LNCaP clone FGC (cell line): ENCODE data around the gene MAGI2.

ENCODE experiments used
- DNase-seq: peaks from one replicate; pipeline ENCODE4 v3.0.0-alpha.2; 2011; ENCODE audit warnings: low read depth
- H3K4me3 ChIP-seq: 2 replicates; pipeline ENCODE4 v1.5.1; 2011; ENCODE audit warnings: mild to moderate bottlenecking, low read depth, low read length, control low read depth
- TF ChIP-seq, protein P1 (sequence below): IDR thresholded peaks from 2 replicates; pipeline ENCODE4 v1.5.1; 2012; ENCODE audit warnings: mild to moderate bottlenecking; ENCODE audit not compliant: control insufficient read depth, insufficient read depth; ENCODE audit errors: extremely low read depth

Gene MAGI2

GRCh38 chr7:78159545-78159944 is 1293.9 kb downstream of the MAGI2 start:
- no peak overlapping the region for H3K4me3 ChIP-seq
- TF ChIP-seq, protein P1, sequence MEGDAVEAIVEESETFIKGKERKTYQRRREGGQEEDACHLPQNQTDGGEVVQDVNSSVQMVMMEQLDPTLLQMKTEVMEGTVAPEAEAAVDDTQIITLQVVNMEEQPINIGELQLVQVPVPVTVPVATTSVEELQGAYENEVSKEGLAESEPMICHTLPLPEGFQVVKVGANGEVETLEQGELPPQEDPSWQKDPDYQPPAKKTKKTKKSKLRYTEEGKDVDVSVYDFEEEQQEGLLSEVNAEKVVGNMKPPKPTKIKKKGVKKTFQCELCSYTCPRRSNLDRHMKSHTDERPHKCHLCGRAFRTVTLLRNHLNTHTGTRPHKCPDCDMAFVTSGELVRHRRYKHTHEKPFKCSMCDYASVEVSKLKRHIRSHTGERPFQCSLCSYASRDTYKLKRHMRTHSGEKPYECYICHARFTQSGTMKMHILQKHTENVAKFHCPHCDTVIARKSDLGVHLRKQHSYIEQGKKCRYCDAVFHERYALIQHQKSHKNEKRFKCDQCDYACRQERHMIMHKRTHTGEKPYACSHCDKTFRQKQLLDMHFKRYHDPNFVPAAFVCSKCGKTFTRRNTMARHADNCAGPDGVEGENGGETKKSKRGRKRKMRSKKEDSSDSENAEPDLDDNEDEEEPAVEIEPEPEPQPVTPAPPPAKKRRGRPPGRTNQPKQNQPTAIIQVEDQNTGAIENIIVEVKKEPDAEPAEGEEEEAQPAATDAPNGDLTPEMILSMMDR = no peak
- no peak for DNase-seq

DNA sequence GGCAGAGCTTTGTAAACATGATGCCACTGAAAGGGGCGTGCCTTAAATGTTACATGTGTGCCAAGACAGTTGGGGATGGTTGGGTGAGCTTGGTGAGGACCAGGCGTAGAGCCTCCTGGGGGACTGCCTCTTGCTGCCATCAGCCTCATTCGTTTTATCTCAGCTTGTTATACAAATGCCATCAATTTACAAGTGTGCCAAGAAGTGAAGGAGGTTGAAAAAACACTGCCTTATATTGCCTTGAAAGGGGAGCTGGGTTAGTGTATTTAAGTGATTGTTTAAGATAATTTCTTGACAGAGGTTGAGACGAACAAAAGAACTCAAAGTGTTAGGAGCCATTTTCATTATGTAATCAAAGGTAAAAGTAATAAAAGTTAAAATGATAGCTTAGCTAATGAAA is 1300.2 kb downstream of the MAGI2 start:
- DNase-seq = no peak
- TF ChIP-seq, protein P1 = no peak
- no peak overlapping the region for H3K4me3 ChIP-seq

DNA sequence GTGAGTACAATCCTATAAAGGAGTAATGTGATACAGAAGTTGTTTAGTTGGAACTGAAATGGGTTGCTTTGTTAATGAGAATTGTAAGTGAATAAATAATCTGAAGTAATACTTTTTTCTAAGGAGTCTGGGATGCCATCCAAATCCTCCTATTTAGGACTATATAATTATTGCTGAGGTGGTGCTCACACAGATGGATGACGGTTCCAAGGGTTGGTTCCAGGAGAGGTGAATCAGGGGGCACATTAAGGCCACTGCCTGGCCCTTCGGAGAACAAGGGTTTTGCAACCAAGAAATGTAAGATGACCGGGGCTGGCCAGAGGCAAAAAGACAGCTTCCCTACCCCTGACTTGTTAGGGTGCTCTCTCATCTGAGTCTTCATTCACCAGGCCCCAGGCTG is 1302.2 kb downstream of the MAGI2 start:
- TF ChIP-seq, protein P1 = no peak
- H3K4me3 ChIP-seq = no peak overlapping the region
- no peak for DNase-seq

DNA sequence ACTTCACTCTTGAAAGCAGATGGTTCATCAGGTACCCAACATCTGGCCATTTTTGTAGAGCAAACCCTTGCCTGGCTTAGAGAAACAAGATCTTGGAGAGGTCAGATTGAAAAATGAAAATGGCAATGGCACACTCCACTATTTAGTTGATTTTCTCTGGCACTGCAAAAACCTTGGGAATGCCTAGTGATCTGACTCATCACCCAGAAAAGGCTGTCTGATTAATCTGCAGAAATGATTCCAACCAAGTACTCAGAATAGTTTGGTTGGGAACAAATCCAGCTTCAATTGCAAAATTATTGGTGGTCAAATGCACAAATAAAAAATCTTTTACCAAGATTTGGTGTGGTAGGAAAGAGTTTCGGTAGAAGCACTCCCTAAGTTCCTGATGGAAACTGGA is 1303.7 kb downstream of the MAGI2 start:
- TF ChIP-seq, protein P1 = no peak
- no peak for DNase-seq
- no peak overlapping the region for H3K4me3 ChIP-seq

DNA sequence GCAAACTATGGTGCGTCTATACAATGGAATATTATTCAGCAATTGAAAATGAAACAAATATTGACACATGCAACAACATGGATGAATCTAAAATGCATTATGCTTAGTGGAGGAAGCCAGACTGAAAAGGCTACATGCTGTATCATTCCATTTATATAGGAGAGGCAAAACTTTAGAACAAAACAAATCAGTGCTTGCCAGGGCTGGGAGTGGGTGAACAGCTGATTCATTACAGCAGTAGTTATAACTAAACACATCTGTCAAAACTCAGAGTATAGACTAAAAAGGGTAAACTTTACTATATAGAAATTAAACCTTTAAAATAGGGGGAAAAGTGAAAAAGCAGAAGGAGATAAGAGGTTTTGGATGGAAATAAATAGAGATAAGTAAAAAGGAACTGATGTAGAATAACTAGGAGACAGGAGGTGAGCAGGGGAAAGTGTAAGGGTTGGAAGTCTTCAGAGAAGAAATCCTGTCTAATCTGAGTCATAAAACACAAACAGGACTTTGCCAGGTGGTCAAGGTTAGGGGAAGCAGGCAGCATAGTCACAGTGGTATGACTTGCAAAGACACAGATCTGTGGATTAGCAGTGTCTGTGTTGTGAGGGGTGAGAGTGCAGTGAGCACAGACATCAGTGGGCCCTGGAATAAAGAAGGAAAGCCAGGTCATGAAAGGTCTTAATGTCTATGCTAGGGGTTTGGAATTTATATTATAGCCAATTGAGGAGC is 1305.1 kb downstream of the MAGI2 start:
- H3K4me3 ChIP-seq = no peak overlapping the region
- TF ChIP-seq, protein P1 = no peak
- no peak for DNase-seq

DNA sequence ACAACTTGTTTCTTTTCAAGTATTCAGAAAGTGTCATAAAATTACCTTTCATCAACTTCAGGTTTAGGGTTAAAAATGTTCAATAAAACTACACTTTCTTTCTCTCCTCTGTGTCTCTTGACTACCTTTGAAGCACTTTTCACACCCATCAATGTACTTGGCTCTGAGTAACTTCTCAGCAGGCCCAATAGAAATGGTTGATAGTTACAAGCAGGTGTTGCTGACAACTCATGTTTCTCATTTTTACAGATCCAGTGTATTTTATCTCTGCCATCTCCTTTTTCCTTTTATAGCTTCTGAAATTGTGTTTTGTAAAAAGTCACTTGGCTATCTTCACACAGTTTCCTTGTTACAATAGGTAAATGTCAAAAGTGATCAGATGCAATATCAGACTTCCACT is 1306.9 kb downstream of the MAGI2 start:
- no peak overlapping the region for H3K4me3 ChIP-seq
- TF ChIP-seq, protein P1 = no peak

DNA sequence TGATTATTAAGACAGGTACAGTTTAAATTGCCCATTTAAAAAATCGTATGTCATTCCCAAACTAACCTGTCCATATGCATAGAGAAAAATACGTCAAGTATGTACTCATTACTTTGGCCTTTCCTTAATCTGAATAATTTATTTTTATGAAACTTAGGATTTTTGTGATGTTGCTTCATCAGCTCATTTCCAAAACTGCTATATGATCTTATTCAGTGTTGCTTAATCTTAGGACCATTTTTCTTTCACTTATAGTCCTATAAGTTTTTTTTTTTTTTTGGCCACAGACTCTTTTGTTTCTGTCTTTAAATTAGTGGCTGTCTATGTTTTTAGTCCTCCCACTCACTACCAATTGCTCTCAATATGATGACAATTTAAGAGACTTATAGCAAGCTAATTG is 1309.8 kb downstream of the MAGI2 start:
- DNase-seq = no peak
- H3K4me3 ChIP-seq = no peak overlapping the region
- TF ChIP-seq, protein P1 = no peak

More for the DNA sequence above, 1306.9 kb downstream of the MAGI2 start:
- DNase-seq = no peak
